HG02610 (cell line): ENCODE measurements around the gene LAMA5.

Experiments
- ATAC-seq: cut with Tn5 transposase; IDR thresholded peaks from one replicate; pipeline ENCODE4 v1.9.1; 2021; ENCODE audit warnings: mild to moderate bottlenecking, moderate library complexity; ENCODE audit not compliant: unreplicated experiment

Gene LAMA5

GRCh38 chr20:62306414-62307187 is 60.5 kb downstream of the LAMA5 start:
- no peak for ATAC-seq

GRCh38 chr20:62305765-62306413 is 61.2 kb downstream of the LAMA5 start:
- no peak for ATAC-seq

DNA sequence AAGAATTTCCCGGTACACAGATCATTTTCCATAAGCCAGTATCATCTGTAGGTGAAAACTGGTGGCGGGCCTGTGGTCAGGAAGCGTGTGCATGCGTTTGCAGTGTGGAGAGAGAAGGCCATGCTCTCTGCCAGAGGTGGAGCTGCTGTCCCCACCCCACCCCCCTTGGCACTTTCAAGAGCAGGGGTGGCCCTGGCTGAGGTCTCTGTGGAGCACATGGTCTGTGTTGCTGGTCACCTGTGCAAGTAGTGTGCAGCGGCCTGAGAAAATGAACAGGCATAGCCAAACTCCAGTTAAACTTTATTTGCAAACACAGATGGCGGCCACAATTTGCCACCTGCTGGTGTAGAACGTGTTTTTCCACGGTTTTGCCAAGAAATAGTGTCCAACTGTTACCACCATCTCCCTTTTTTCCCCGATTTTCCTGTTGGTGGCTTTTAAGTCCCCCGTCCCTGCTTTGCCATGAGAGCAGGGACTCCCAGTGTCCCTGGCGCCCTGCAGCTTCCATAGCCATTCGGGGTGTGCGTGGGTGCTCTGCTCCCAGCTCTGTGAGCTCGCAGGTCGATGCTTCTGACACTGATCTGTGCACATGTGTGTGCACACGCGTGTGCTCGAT is 61.9 kb downstream of the LAMA5 start:
- no peak for ATAC-seq

- ATAC-seq = no peak
These were observed 62.6 kb downstream of the LAMA5 start for GRCh38 chr20:62304331-62305148.

DNA sequence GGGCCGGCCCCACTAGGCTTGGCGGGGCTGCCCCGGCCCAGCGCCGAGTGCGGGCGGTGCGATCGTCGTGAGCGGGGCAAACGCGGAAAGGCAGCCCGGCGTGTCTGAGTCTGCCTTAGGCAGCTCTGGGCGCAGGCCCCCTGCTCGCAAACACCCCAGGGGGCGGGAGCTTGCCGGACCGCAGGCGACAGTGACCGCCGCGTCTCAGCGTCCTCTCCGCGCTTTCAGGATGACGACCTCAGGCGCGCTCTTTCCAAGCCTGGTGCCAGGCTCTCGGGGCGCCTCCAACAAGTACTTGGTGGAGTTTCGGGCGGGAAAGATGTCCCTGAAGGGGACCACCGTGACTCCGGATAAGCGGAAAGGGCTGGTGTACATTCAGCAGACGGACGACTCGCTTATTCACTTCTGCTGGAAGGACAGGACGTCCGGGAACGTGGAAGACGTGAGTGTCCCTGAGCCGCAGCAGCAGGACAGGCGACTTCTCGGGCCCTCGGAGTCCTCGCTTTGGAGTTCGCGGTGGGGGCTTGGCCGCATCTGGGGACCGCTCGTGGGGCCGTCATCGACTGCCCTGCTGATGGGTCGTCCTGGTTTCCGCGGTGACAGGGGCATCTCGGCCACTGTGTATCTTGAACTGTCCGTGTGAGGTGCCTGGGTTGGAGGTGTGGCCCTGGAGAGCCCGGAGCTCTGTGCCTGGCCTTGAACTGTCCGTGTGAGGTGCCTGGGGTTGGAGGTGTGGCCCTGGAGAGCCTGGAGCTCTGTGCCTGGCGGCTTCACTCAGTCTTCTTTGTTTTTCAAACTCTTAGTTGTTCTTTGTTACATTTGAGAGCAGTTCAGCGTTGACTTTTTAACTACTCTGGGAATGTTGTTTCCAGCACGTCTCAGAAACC is 63.5 kb downstream of the LAMA5 start:
- ATAC-seq = no peak

GRCh38 chr20:62303062-62303339 is 64.1 kb downstream of the LAMA5 start:
- ATAC-seq = no peak

GRCh38 chr20:62302341-62303061 is 64.6 kb downstream of the LAMA5 start, which contains the start of gene ADRM1:
Gene ADRM1 (plus strand): TSS chr20:62302997. CDS start chr20:62303569, 572 bp downstream.
- peak; percentile 86 for ATAC-seq

DNA sequence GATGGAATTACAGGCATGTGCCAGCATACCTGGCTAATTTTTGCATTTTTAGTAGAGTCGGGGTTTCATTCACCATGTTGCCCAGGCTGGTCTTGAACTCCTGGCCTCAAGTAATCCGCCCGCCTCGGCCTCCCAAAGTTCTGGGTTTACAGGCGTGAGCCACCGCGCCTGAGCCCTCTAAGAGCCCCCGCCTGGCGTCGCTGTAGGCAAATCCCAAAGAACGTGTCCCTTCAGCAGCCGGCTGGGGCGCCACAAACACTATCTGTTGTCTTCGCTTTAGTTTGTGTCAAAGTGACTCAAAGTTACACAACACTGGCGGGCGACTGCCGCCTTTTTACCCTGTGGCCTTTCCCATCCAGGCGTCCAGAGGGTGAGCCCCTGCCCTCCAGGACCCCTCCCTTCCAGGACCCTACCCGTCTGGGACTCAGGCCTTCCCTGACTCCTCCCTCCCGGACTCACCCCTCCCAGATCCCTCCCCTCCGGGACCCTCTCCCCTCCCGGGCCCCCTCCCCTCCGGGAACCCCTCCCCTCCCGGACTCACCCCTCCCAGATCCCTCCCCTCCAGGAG is 65.3 kb downstream of the LAMA5 start:
- ATAC-seq = peak; percentile 26

DNA sequence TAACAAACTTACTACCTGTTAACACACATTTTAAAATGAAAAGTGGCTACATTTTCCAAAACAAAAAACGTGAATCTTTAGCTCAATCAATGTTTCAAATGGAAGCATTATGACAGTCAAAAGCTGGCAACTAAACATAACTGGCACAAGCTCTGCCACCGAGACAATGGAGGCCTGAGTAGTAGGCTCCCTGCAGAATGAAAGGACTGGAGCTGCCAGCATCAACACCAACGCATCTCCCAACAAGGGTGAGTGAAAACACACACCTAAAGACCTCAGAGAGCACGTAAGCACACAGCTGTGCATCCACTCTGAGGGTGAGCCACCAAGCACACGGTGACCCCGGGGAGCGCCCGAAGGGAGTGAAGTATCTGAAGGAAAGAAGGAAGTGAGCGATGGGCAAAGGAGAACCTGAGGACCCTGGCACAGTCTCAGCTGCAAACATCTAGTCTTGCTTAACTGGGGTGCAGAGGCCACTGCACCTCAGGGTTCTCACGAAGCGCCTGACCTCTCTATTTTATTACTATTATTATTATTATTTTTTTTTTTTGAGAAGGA is 65.9 kb downstream of the LAMA5 start:
- ATAC-seq = no peak

DNA sequence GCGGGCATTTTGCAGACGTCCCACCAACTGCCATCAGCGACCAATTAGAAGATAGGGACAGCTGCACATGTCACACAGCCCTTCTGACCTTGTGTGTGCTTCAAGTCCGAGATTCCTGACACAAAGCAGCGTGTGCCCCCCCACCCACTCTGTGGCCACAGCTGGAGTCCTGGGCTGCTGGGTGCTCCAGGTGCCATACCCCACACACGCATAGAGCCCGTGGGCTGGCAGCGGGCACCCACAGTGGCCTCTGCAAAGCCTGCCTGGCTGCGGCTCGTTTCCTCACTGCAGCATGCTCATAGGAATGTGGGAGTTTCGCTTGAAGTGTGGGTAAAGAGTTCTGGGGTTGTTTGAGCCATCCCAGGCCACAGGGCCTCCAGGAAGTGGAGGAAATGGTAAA is 66.8 kb downstream of the LAMA5 start:
- no peak for ATAC-seq

DNA sequence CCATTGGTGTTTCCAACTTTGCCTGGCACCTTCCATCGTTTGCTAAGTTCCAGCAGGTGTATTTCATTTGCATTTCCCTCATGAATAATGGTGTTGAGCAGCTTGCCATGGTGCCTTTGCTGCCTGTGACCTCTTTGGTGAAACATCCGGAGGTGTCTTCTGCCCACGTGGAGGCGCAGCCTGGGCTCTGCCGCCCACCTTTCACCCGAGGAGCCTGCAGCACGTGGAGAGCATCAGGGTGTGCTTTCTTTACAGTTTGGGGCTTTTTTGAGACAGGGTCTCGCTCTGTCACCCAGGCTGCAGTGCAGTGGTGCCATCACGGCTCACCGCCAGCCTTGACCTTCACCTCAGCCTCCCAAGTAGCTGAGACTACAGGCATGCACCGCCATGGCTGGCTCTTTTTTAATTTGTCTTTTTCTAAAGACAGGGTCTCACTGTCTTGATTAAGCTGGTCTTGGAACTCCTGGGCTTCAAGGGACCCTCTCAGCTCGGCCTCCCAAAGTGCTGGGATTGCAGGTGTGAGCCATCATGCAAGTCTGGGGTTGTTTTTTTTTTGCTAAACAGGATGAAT is 67.4 kb downstream of the LAMA5 start:
- ATAC-seq = no peak

DNA sequence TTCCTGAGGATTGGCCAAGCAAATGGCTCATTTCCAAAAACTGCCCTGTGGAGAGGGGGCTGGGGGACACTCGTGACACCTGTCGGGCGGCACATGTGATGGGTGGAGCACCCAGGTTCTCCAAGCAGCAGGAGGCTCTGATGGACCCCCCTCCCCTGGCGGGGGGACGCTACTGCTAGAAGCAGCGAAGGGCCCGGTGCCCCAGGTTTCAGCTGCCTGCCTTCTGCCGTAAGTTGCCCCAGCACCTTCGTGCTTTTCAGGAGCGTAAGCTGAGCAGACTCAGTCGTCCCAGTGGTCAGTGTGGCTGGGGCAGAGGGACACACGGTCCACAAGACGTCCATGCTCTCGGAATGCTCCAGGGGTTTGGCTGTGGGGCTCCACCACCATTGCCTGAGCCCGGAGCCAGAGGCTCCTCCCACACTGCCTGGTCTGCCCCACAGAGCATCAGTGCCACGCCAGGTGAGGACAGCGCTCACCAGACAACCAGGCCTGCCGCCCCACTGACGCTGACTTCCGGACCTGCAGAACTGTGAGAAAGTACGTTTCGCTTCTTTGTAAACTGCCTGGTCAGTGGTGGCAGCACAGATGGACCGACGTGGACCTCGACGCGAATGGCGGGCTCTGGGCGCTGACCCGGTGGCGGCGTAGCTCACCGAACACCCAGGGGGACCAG is 68.4 kb downstream of the LAMA5 start:
- no peak for ATAC-seq

DNA sequence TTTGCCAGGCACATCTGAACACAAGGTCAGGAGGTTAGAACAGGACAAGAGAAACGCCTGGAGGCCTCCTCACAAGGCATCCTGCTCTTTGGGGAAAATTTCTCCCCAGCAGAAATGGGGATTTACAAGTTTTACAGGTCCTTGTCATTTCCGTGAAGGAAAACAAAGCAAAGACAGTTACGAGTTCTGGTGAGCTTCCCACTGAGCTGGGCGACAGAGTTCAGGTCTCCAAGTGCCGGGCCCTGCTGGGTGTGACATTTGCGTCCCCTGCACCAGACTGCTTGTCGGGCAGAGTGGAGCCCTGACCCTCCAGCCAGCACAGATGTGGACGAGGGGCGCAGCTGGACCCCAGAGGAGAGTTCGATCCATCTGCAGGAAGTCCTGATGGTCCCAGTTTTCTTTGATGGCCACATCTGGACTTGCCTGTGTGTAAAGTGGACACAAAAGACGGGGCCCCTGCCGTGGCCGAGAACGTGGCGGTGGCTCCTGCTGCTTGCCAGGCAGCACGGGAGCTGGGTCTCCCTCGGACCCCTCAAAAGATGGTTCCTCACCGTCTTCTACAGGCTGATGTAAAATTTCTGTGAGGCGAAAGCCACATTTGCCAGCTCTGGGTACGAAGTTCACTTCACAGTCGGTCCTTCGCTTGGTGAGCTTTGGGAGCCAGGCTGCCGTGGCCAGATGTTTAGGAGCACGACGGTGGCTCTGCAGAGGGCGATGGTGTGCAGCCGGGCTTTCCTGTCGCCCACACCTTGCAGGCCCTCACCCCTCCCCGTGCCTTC is 69.5 kb downstream of the LAMA5 start:
- ATAC-seq = no peak

DNA sequence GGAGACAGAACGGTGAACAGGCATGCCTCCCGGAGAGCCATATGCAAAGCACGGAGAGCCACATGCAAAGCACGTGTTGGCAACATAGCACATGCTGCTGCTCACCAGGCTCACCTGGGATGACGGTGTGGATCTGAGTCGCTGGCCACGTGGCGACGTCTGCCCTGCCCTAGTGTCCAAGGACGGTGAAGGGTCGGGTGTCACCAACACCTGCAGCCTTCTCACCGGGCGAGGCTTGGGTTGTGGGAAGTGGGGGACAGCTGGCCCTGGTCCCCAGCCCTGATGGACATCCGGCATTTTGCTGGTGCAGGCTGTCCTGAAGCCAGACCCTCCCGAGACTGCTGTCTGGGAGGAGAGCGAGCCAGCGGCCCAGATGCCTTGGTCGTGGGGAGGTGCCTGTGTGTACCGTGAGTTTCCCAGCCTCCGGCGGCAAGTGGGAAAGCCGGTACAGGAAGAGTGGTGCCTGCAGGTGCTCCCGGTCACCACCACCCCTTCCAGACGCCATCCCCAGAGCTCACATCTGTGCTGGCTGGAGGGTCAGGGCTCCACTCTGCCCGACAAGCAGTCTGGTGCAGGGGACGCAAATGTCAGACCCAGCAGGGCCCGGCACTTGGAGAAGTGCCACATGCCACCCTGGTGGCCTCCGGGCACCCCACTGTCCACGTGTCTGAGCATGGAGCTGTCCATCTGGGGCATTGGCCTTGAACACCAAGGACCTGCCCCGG is 70.2 kb downstream of the LAMA5 start:
- ATAC-seq = no peak

- peak; percentile 78 for ATAC-seq
These were observed 72.6 kb downstream of the LAMA5 start for GRCh38 chr20:62294516-62294915.

DNA sequence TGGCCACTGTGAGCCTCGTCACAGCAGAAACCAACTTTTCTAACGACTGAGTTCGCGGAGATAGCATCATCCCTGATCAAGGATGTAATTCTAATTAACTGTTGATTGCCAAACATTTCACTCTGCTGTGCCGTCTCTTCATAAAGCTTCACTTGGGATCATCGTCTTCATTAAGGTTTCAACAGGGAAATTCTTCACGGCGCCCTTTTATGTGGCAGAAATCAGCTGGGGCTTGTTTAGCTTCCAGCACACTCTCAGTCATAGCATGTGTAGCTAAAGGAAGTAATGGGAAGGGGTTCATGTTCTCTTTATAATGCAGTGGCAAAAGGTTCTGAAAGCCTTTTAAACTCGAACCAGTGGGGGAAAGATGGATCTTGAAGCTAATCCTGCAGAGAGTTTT is 73.2 kb downstream of the LAMA5 start:
- no peak for ATAC-seq
